ENCODE results near the gene SCTR. TPM values are rescaled to one million over a fixed set of nuclear protein-coding genes. Genes with fewer than 3 reads are reported as not detected.

SCTR gene
- total RNA-seq, 4 donors from 2014 or later = 0.81 TPM; not detected in 3

DNA sequence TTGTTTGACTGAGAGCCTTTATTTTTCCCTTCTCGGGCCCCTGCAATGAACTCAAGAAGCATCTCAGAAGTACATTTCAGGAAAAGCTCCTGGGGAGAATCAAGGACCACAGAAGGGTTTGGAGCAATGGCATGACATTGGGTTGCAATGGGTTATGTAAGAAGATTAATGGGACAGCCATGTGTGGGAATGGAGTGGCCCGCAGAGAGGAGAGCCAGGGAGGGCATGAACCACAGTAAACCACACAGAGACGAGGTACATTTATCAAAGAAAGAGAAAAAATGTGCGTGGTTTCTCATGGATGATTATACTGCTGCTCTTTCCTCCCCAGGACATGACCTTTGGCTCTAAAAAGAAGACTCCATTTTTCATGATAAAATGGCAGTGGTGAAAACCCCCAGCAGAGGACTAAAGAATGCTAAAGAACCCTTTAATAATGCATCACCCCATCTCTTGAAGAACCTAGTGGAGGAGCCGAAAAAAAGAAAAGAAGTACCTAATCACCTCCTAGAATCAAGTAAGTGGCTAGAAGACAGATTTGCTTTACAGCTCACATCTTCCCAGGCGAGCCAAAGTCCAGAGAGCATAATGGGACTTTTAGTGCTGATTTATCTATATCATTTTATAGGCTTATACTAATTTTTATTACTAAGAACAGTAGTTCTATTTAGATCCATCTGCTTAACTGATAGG, 21.6 kb upstream of the SCTR start:
- no peak overlapping the region for H3K4me3 ChIP-seq
- ATAC-seq = no peak
- no peak overlapping the region for H3K27ac ChIP-seq
- no peaks in the 10 kb centered on the region for H3K9me3 ChIP-seq
- no peaks in the 10 kb centered on the region for H3K36me3 ChIP-seq
- H3K27me3 ChIP-seq = peaks cover 9% of the 10 kb centered on the region
- peaks cover 0 to 31% (median 4%) of the 10 kb centered on the region in 3 donors for H3K4me1 ChIP-seq
- no peak for TF ChIP-seq POLR2A (IDR thresholded peaks at IDR 0.05)
- TF ChIP-seq, protein P1, sequence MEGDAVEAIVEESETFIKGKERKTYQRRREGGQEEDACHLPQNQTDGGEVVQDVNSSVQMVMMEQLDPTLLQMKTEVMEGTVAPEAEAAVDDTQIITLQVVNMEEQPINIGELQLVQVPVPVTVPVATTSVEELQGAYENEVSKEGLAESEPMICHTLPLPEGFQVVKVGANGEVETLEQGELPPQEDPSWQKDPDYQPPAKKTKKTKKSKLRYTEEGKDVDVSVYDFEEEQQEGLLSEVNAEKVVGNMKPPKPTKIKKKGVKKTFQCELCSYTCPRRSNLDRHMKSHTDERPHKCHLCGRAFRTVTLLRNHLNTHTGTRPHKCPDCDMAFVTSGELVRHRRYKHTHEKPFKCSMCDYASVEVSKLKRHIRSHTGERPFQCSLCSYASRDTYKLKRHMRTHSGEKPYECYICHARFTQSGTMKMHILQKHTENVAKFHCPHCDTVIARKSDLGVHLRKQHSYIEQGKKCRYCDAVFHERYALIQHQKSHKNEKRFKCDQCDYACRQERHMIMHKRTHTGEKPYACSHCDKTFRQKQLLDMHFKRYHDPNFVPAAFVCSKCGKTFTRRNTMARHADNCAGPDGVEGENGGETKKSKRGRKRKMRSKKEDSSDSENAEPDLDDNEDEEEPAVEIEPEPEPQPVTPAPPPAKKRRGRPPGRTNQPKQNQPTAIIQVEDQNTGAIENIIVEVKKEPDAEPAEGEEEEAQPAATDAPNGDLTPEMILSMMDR (IDR thresholded peaks at IDR 0.05) = no peak
- TF ChIP-seq POLR2AphosphoS5 (IDR thresholded peaks at IDR 0.05) = no peak
- TF ChIP-seq EP300 (IDR thresholded peaks at IDR 0.05) = no peak
- WGBS, 2 donors (ENCODE audit: low coverage in 1 of 2) = 67 to 98% methylated on average over 6 of the region's 6 CpGs

DNA sequence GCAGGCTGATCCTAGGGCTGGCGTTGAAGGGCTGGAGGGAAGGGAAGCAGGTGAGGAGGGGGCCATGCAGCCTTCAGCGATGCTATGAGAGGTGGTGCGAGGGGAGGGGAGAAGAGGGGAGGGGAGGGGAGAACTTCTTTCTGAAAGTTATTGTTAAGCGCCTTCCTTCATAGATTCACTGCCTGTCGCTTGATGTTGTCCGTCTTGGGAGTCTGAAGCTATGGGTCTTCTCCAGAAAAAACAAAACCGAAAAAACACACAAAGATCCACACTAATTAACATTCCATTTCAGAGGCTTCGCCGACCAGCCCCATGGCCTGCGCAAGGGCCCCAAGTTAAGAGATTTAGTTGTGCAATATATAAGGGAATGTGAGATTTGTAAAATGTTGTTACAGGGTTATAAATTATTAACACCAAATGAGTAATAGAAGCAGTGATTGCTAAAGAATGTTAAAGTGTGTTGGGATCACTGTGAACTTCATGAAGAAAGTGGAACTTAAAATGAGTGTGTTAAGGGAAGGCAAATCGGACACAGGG, 20.7 kb upstream of the SCTR start:
- no peaks in the 10 kb centered on the region for H3K36me3 ChIP-seq
- ATAC-seq = no peak
- H3K27me3 ChIP-seq = peaks cover 18% of the 10 kb centered on the region
- peak overlapping the region in 1 of 4 donors; percentile 3 for H3K27ac ChIP-seq
- no peaks in the 10 kb centered on the region for H3K9me3 ChIP-seq
- WGBS, 2 donors (ENCODE audit: low coverage in 1 of 2) = 59 to 69% methylated on average over 7 to 11 of the region's 11 CpGs
- peak overlapping the region in 1 of 2 donors; percentile 59 for H3K4me3 ChIP-seq
- H3K4me1 ChIP-seq = peaks cover 0 to 31% (median 4%) of the 10 kb centered on the region in 3 donors
- TF ChIP-seq POLR2A (IDR thresholded peaks at IDR 0.05) = no peak
- TF ChIP-seq, protein P1 (IDR thresholded peaks at IDR 0.05) = no peak
- peak; percentile 23 for TF ChIP-seq POLR2AphosphoS5 (IDR thresholded peaks at IDR 0.05)
- no peak for TF ChIP-seq EP300 (IDR thresholded peaks at IDR 0.05)

- Histone ChIP-seq H3K4me1 (peaks cover 0 to 29% (median 4%) of the 10 kb centered on the region in 3 donors), H3K27me3 (peaks cover 19% of the 10 kb centered on the region), H3K9me3 (no peaks in the 10 kb centered on the region), H3K27ac (peak within 1 kb of the TSS in 1 of 4 donors; percentile 3), H3K36me3 (no peaks in the 10 kb centered on the region), H3K4me3 (peak within 1 kb of the TSS; percentile 35 to 59)
- peak; percentile 91 for ATAC-seq
- 0 to 1% methylated on average over 3 to 14 of the region's 89 CpGs for WGBS, 2 donors (ENCODE audit: low coverage in 1 of 2)
- TF ChIP-seq POLR2A (IDR thresholded peaks at IDR 0.05) (no peak), EP300 (IDR thresholded peaks at IDR 0.05) (no peak), POLR2AphosphoS5 (IDR thresholded peaks at IDR 0.05) (no peak)
- TF ChIP-seq, protein P1 (IDR thresholded peaks at IDR 0.05) = peak in 1 of 4 experiments; percentile 9
Observed at GRCh38 chr2:119544075-119544938, 20.0 kb upstream of the SCTR start, which contains the start of gene CFAP221. TSS of gene CFAP221 (plus strand) at chr2:119544449. CDS start at chr2:119546132, 1,683 bp downstream.

DNA sequence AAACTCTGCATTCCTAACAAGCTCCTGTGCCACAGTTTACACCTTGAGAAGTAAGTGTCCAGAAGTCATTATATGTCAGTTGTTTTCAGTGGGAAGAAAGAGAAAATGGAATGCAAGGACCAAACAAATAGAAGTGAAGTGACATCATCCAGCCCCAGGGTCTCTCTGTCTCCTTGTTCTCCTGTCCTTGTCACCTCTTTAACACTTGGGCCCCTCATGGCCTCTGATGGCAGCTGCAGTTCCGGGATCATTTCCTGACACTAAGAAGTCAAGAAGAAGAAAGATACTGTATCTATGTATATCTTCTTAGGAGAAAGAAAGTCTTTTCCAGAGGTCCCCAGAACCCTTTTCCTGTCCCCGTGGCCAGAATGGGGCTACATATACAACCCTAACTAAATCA, 17.2 kb upstream of the SCTR start:
- Histone ChIP-seq H3K9me3 (no peaks in the 10 kb centered on the region), H3K36me3 (no peaks in the 10 kb centered on the region), H3K27me3 (peaks cover 19% of the 10 kb centered on the region), H3K4me1 (peaks cover 0 to 17% (median 4%) of the 10 kb centered on the region in 3 donors), H3K4me3 (no peak overlapping the region), H3K27ac (no peak overlapping the region)
- TF ChIP-seq EP300 (IDR thresholded peaks at IDR 0.05) (no peak), POLR2AphosphoS5 (IDR thresholded peaks at IDR 0.05) (no peak), POLR2A (IDR thresholded peaks at IDR 0.05) (no peak)
- TF ChIP-seq, protein P1 (IDR thresholded peaks at IDR 0.05) = no peak
- ATAC-seq = no peak
- 84 to 100% methylated on average over 1 to 2 of the region's 2 CpGs for WGBS, 2 donors (ENCODE audit: low coverage in 1 of 2)
